ENCODE measurements around the gene NOM1.

NOM1 gene

GRCh38 chr7:156984174-156984891, 34.8 kb downstream of the NOM1 start:
- DNase-seq (ENCODE audit: low read depth): peak; percentile 36

- no peak for DNase-seq (ENCODE audit: low read depth)
Observed at GRCh38 chr7:156985101-156985992, 35.8 kb downstream of the NOM1 start.

- no peak for DNase-seq (ENCODE audit: low read depth)
Observed at GRCh38 chr7:156986378-156986777, 36.9 kb downstream of the NOM1 start.

GRCh38 chr7:156988343-156989185, 39.1 kb downstream of the NOM1 start:
- DNase-seq (ENCODE audit: low read depth): no peak

- no peak for DNase-seq (ENCODE audit: low read depth)
Observed at GRCh38 chr7:156989766-156990535, 40.4 kb downstream of the NOM1 start.

GRCh38 chr7:156993021-156993924, 43.8 kb downstream of the NOM1 start:
- no peak for DNase-seq (ENCODE audit: low read depth)

GRCh38 chr7:156993925-156994235, 44.4 kb downstream of the NOM1 start:
- no peak for DNase-seq (ENCODE audit: low read depth)

GRCh38 chr7:156994417-156994816, 44.9 kb downstream of the NOM1 start:
- no peak for DNase-seq (ENCODE audit: low read depth)

GRCh38 chr7:156998988-156999957, 49.8 kb downstream of the NOM1 start:
- no peak for DNase-seq (ENCODE audit: low read depth)

- no peak for DNase-seq (ENCODE audit: low read depth)
Observed at GRCh38 chr7:156999958-157000726, 50.6 kb downstream of the NOM1 start.

- no peak for DNase-seq (ENCODE audit: low read depth)
Observed at GRCh38 chr7:157000741-157001653, 51.5 kb downstream of the NOM1 start.

- DNase-seq (ENCODE audit: low read depth): no peak
Observed at GRCh38 chr7:157001920-157002818, 52.7 kb downstream of the NOM1 start.

GRCh38 chr7:157002819-157003421, 53.4 kb downstream of the NOM1 start:
- DNase-seq (ENCODE audit: low read depth): no peak

GRCh38 chr7:157003445-157003755, 53.9 kb downstream of the NOM1 start:
- DNase-seq (ENCODE audit: low read depth): no peak

- peak; percentile 7 for DNase-seq (ENCODE audit: low read depth)
Observed at GRCh38 chr7:157003756-157004520, 54.4 kb downstream of the NOM1 start.
